ENCODE data around the gene ABCA2. TPM values are rescaled to one million over a fixed set of nuclear protein-coding genes. Genes with fewer than 3 reads are reported as not detected.

ABCA2 gene
- total and polyA plus RNA-seq, 2 donors = 11.1 to 30.8 TPM

- no peaks in the 10 kb centered on the region for H3K36me3 ChIP-seq (ENCODE audit: insufficient read depth)
- 48% methylated on average over 17 of the region's 17 CpGs for WGBS
- no peaks in the 10 kb centered on the region for H3K4me1 ChIP-seq (ENCODE audit: insufficient read depth)
- no peak for DNase-seq (ENCODE audit: extremely low spot score)
- H3K4me3 ChIP-seq (ENCODE audit: low read depth, low read length) = no peak overlapping the region
- H3K27ac ChIP-seq (ENCODE audit: low read depth) = no peak overlapping the region
Measured at GRCh38 chr9:136981588-136982231, 46.3 kb downstream of the ABCA2 start.

- no peak overlapping the region for H3K4me3 ChIP-seq (ENCODE audit: low read depth, low read length)
- H3K27ac ChIP-seq (ENCODE audit: low read depth) = no peak overlapping the region
- no peak for DNase-seq (ENCODE audit: extremely low spot score)
- 88% methylated on average over 16 of the region's 16 CpGs for WGBS
- H3K36me3 ChIP-seq (ENCODE audit: insufficient read depth) = no peaks in the 10 kb centered on the region
- H3K4me1 ChIP-seq (ENCODE audit: insufficient read depth) = no peaks in the 10 kb centered on the region
Measured at GRCh38 chr9:136980669-136981478, 47.2 kb downstream of the ABCA2 start.

- Histone ChIP-seq H3K36me3 (ENCODE audit: insufficient read depth) (no peaks in the 10 kb centered on the region), H3K4me3 (ENCODE audit: low read depth, low read length) (no peak overlapping the region), H3K27ac (ENCODE audit: low read depth) (no peak overlapping the region), H3K4me1 (ENCODE audit: insufficient read depth) (no peaks in the 10 kb centered on the region)
- 89% methylated on average over 26 of the region's 26 CpGs for WGBS
- no peak for DNase-seq (ENCODE audit: extremely low spot score)
Measured at GRCh38 chr9:136979769-136980587, 48.1 kb downstream of the ABCA2 start.

GRCh38 chr9:136978865-136979544 is 49.0 kb downstream of the ABCA2 start:
- no peak for DNase-seq (ENCODE audit: extremely low spot score)
- no peaks in the 10 kb centered on the region for H3K4me1 ChIP-seq (ENCODE audit: insufficient read depth)
- H3K4me3 ChIP-seq (ENCODE audit: low read depth, low read length) = no peak overlapping the region
- H3K36me3 ChIP-seq (ENCODE audit: insufficient read depth) = no peaks in the 10 kb centered on the region
- 52% methylated on average over 41 of the region's 41 CpGs for WGBS
- H3K27ac ChIP-seq (ENCODE audit: low read depth) = no peak overlapping the region

GRCh38 chr9:136978073-136978864 is 49.8 kb downstream of the ABCA2 start:
- DNase-seq (ENCODE audit: extremely low spot score) = no peak
- Histone ChIP-seq H3K27ac (ENCODE audit: low read depth) (no peak overlapping the region), H3K36me3 (ENCODE audit: insufficient read depth) (no peaks in the 10 kb centered on the region), H3K4me3 (ENCODE audit: low read depth, low read length) (peak overlapping the region; percentile 27), H3K4me1 (ENCODE audit: insufficient read depth) (no peaks in the 10 kb centered on the region)
- WGBS = 3% methylated on average over 78 of the region's 78 CpGs

- no peaks in the 10 kb centered on the region for H3K4me1 ChIP-seq (ENCODE audit: insufficient read depth)
- H3K36me3 ChIP-seq (ENCODE audit: insufficient read depth) = no peaks in the 10 kb centered on the region
- no peak overlapping the region for H3K27ac ChIP-seq (ENCODE audit: low read depth)
- WGBS = 12% methylated on average over 33 of the region's 33 CpGs
- no peak for DNase-seq (ENCODE audit: extremely low spot score)
- peak overlapping the region; percentile 27 for H3K4me3 ChIP-seq (ENCODE audit: low read depth, low read length)
Measured at GRCh38 chr9:136977649-136978072, 50.4 kb downstream of the ABCA2 start.

- Histone ChIP-seq H3K4me1 (ENCODE audit: insufficient read depth) (no peaks in the 10 kb centered on the region), H3K36me3 (ENCODE audit: insufficient read depth) (no peaks in the 10 kb centered on the region), H3K4me3 (ENCODE audit: low read depth, low read length) (peak within 1 kb of the TSS; percentile 27), H3K27ac (ENCODE audit: low read depth) (no peak within 1 kb of the TSS)
- no peak for DNase-seq (ENCODE audit: extremely low spot score)
- 66% methylated on average over 10 of the region's 10 CpGs for WGBS
Measured at GRCh38 chr9:136977223-136977622, 50.8 kb downstream of the ABCA2 start, which contains the start of gene PTGDS. Gene PTGDS, plus strand, starts transcription at chr9:136977504. Its CDS starts 75 bp downstream, at chr9:136977579.

GRCh38 chr9:136975644-136976043 is 52.4 kb downstream of the ABCA2 start:
- 59% methylated on average over 14 of the region's 14 CpGs for WGBS

GRCh38 chr9:136974817-136975535 is 53.1 kb downstream of the ABCA2 start:
- 63% methylated on average over 15 of the region's 15 CpGs for WGBS
- H3K4me1 ChIP-seq (ENCODE audit: insufficient read depth) = no peaks in the 10 kb centered on the region
- no peak overlapping the region for H3K27ac ChIP-seq (ENCODE audit: low read depth)
- H3K4me3 ChIP-seq (ENCODE audit: low read depth, low read length) = no peak overlapping the region
- DNase-seq (ENCODE audit: extremely low spot score) = no peak
- no peaks in the 10 kb centered on the region for H3K36me3 ChIP-seq (ENCODE audit: insufficient read depth)

More at GRCh38 chr9:136975644-136976043, 52.4 kb downstream of the ABCA2 start:
- Histone ChIP-seq H3K27ac (ENCODE audit: low read depth) (no peak overlapping the region), H3K36me3 (ENCODE audit: insufficient read depth) (no peaks in the 10 kb centered on the region), H3K4me1 (ENCODE audit: insufficient read depth) (no peaks in the 10 kb centered on the region), H3K4me3 (ENCODE audit: low read depth, low read length) (no peak overlapping the region)
- DNase-seq (ENCODE audit: extremely low spot score) = no peak

GRCh38 chr9:136973618-136974617 is 54.1 kb downstream of the ABCA2 start:
- no peak for DNase-seq (ENCODE audit: extremely low spot score)
- 84% methylated on average over 29 of the region's 29 CpGs for WGBS
- Histone ChIP-seq H3K4me3 (ENCODE audit: low read depth, low read length) (no peak overlapping the region), H3K4me1 (ENCODE audit: insufficient read depth) (no peaks in the 10 kb centered on the region), H3K36me3 (ENCODE audit: insufficient read depth) (no peaks in the 10 kb centered on the region), H3K27ac (ENCODE audit: low read depth) (no peak overlapping the region)

GRCh38 chr9:136972743-136973142 is 55.3 kb downstream of the ABCA2 start:
- H3K4me3 ChIP-seq (ENCODE audit: low read depth, low read length) = no peak overlapping the region
- H3K4me1 ChIP-seq (ENCODE audit: insufficient read depth) = no peaks in the 10 kb centered on the region
- H3K27ac ChIP-seq (ENCODE audit: low read depth) = no peak overlapping the region
- no peak for DNase-seq (ENCODE audit: extremely low spot score)
- 69% methylated on average over 13 of the region's 13 CpGs for WGBS
- H3K36me3 ChIP-seq (ENCODE audit: insufficient read depth) = no peaks in the 10 kb centered on the region

All from urinary bladder (tissue), 4 donors.